ENCODE data around the gene PRDM11. TPM values are rescaled to one million over a fixed set of nuclear protein-coding genes. Genes with fewer than 3 reads are reported as not detected.

Gene PRDM11
- total and polyA plus RNA-seq, 10 of the 15 experiments (the other 5 are each of a cell fraction or from before 2014, with no cell fraction given), result 0.03 to 2.4 (median 0.53) TPM

DNA sequence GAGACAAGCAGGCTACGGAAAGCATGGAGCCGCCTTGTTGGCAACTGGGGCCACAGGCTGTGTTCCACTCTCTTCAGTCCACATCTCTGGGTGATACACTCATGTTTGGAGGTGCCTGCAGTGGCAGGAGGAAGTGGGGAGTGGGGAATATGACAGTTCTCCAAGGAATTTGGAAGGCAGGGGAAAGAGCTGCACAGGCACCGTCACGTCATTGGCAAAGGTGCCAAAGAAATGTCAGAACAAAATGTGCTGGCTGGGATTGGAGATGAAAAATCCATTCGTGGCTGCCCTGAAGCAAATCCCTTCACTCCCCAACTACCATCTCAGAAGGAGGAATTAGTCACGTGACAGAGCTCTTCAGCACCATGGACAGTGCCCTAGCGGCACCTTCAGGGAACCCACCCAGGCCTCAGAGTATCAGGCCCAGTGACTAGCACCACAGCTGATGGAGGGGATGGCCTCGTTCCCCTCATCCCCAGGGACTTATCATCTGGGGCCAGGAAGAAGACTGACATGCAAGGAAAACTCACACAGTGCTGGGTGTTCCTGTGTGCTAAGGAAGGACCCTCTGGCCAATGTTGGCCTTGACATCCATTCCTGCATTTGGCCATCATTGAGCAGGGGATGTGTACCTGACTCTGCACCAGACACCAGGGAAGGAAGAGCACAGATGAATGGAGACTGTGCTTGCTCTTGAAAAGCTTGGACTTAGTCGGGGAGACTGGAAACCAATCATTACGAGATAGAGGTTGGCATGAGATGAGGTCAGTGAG, 48.5 kb upstream of the PRDM11 start:
- no peak overlapping the region for H2AFZ ChIP-seq (ENCODE audit: control insufficient read depth, low read depth, low read length)
- no peak overlapping the region for H3K9ac ChIP-seq (ENCODE audit: control insufficient read depth, insufficient read depth, low read length)
- intact Hi-C loops (cut with micrococcal nuclease; ENCODE audit: unreplicated experiment) (no loop called here), in situ Hi-C loops (cut with MboI) (no loop called here)
- no peak overlapping the region for H3K4me3 ChIP-seq
- SMC1A ChIA-PET (ENCODE audit: uncharacterized antibody, unreplicated experiment), result no interaction called here
- H3K4me2 ChIP-seq (ENCODE audit: control insufficient read depth, insufficient read depth), result no peak overlapping the region
- BruUV-seq (replicated peaks), result no TSS peak
- H3K36me3 ChIP-seq (ENCODE audit: control insufficient read depth in 2 of 2, insufficient read depth in 2 of 2, low read length in 1 of 2), result no peaks in the 10 kb centered on the region
- CTCF ChIA-PET, result interaction anchor here (17.9 kb wide), 1 partner anchor 164 kb away, joined by 571 read pairs; no protein-coding TSS in a partner anchor
- no peaks in the 10 kb centered on the region for H3K9me3 ChIP-seq (replicated peaks; ENCODE audit: control insufficient read depth, insufficient read depth, low read length)
- RAD21 ChIA-PET (ENCODE audit: unreplicated experiment), result interaction anchor here (0.7 kb wide), 1 partner anchor 162 kb away, joined by 4 read pairs; no protein-coding TSS in a partner anchor
- FAIRE-seq, result no peak
- no peak for ATAC-seq
- no peak; the same call in 1 of the 2 replicates for TF ChIP-seq USF2 (IDR thresholded peaks at IDR 0.05; ENCODE audit: borderline replicate concordance, low read depth, low read length)
- peak; percentile 90 for TF ChIP-seq REST (IDR thresholded peaks at IDR 0.05; ENCODE audit: low read depth, low read length)
- TF ChIP-seq USF1 (IDR thresholded peaks at IDR 0.05; ENCODE audit: borderline replicate concordance, extremely low read length, insufficient read depth, low read depth, low read length), result peak; percentile 82
- peak in 1 of 2 experiments; percentile 57; a peak in 2 of 4 replicates for TF ChIP-seq BHLHE40 (IDR thresholded peaks at IDR 0.05; ENCODE audit: borderline replicate concordance in 1 of 2, low read depth in 2 of 2, low read length in 1 of 2)
- no peak for TF ChIP-seq NFIC (IDR thresholded peaks at IDR 0.05; ENCODE audit: low read depth, low read length)
- peak; percentile 77; the same call in 1 of the 2 replicates for TF ChIP-seq RAD51 (IDR thresholded peaks at IDR 0.05)
- POLR2A ChIA-PET, result no interaction called here
- no peak overlapping the region for H3K27ac ChIP-seq (ENCODE audit: control insufficient read depth, insufficient read depth)
- no peak for DNase-seq (ENCODE audit: low read depth, low spot score)
- peaks cover 7% of the 10 kb centered on the region; the same call in 1 of the 2 replicates for H3K4me1 ChIP-seq (ENCODE audit: control insufficient read depth, insufficient read depth, low read length)
- H4K20me1 ChIP-seq (ENCODE audit: control insufficient read depth, insufficient read depth), result no peaks in the 10 kb centered on the region
- WGBS (ENCODE audit: insufficient coverage, insufficient replicate concordance, low lambda C conversion rate, missing lambda C conversion rate), result 25% methylated on average over 10 of the region's 10 CpGs
- H3K27me3 ChIP-seq (replicated peaks in 1 of 2; ENCODE audit: control insufficient read depth in 2 of 2, insufficient read depth in 2 of 2, low read length in 1 of 2), result peaks cover 0 to 2% of the 10 kb centered on the region in 2 experiments; a peak in 2 of 4 replicates
- no peaks in the 10 kb centered on the region for H3K79me2 ChIP-seq (ENCODE audit: control insufficient read depth, insufficient read depth, low read length)
